ENCODE data around the gene SORL1. TPM values are rescaled to one million over a fixed set of nuclear protein-coding genes. Genes with fewer than 3 reads are reported as not detected.
A peak's percentile ranks its signal among the peaks of the same experiment; 100 is the strongest.

Gene SORL1
- total RNA-seq, 2 experiments from 2014 or later: 228 to 411 TPM

DNA sequence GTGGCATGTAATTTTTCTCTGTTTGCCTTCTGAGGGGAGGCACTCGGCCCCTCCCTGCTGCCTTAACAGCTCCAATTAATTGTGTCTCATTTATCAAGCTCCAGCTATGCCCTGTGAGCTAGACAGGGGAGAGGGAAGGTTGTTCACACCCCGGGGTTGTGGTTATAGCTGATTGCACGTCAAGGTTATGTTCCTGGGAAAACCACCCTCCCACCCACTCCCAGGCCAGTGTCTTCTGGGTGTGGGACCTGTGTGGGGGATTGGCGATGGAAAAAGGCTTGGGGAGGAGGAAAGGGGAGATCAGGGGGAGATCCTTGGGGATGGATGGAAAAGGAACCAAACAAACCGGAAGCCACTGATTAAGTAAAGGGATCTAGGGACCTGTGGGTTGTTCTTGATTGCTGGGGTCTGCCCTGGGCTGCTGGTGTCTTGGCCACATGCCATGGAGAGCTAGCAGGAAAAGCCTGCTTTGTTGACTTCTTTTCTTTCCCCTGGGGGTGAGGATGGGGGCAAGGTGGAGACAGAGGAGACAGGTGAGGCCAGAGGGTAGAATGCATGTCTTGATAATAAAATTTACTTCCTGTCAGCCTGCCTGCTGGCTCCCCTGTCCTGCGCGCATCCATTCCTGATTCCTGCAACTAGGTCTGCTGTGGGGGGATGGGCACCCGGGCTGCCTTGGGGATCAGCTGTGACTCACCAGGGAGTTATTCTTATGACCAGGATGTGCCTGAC, 14.1 kb downstream of the SORL1 start:
- peaks cover 94% of the 10 kb centered on the region for H3K36me3 ChIP-seq (ENCODE audit: insufficient read depth, low read length)
- CTCF ChIA-PET (ENCODE audit: unreplicated experiment): no interaction called here
- TF ChIP-seq, protein P1, sequence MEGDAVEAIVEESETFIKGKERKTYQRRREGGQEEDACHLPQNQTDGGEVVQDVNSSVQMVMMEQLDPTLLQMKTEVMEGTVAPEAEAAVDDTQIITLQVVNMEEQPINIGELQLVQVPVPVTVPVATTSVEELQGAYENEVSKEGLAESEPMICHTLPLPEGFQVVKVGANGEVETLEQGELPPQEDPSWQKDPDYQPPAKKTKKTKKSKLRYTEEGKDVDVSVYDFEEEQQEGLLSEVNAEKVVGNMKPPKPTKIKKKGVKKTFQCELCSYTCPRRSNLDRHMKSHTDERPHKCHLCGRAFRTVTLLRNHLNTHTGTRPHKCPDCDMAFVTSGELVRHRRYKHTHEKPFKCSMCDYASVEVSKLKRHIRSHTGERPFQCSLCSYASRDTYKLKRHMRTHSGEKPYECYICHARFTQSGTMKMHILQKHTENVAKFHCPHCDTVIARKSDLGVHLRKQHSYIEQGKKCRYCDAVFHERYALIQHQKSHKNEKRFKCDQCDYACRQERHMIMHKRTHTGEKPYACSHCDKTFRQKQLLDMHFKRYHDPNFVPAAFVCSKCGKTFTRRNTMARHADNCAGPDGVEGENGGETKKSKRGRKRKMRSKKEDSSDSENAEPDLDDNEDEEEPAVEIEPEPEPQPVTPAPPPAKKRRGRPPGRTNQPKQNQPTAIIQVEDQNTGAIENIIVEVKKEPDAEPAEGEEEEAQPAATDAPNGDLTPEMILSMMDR (conservative IDR thresholded peaks at IDR 0.05; ENCODE audit: low read length): no peak
- no peak for TF ChIP-seq EZH2phosphoT487 (IDR thresholded peaks at IDR 0.05; ENCODE audit: borderline replicate concordance, low read depth, low read length)
- no peak overlapping the region for H2AFZ ChIP-seq (ENCODE audit: low read length)
- H3K4me3 ChIP-seq (ENCODE audit: low read depth, low read length, poor library complexity, severe bottlenecking): peak overlapping the region; percentile 53
- H3K9me3 ChIP-seq (ENCODE audit: low read length): no peaks in the 10 kb centered on the region
- intact Hi-C loops (cut with micrococcal nuclease; ENCODE audit: unreplicated experiment): no loop called here
- BruUV-seq (replicated peaks): no TSS peak
- POLR2A ChIA-PET: interaction anchor here (0.6 to 4.1 kb wide), 14 partner anchors 8 to 93 kb away, joined by 3 to 23 read pairs (median 4); no protein-coding TSS in a partner anchor
- H3K4me2 ChIP-seq (ENCODE audit: low read length): peak overlapping the region; percentile 77
- H3K27ac ChIP-seq (ENCODE audit: low read depth, low read length, poor library complexity, severe bottlenecking): peak overlapping the region; percentile 70
- H4K20me1 ChIP-seq (ENCODE audit: insufficient read depth, low read length): peaks cover 70% of the 10 kb centered on the region
- no peaks in the 10 kb centered on the region for H3K9me2 ChIP-seq (ENCODE audit: insufficient read depth, low read length)
- DNase-seq (ENCODE audit: low spot score): peak; percentile 45
- peaks cover 100% of the 10 kb centered on the region for H3K79me2 ChIP-seq (ENCODE audit: insufficient read depth, low read depth, low read length)
- H3K4me1 ChIP-seq (ENCODE audit: insufficient read depth, low read length, poor library complexity, severe bottlenecking): peaks cover 81% of the 10 kb centered on the region

DNA sequence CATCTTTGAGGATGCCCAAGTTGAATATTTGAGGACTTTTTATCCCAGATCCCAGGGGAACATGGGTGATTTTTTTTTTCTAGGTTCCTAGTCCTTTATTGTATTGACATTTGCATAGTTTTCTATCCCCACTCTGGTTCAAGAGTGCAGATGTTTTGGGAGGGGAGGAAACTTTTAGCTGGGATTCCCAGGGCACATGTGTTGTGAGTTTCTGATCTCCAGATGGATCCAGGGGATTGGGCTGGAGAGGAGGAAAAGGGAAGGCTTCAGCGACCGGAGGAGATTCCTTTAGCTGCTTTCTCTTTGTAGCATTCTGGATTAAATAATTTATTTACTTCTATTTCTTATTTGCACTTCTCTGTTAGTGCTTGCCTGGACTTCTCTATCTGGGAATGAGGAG, 15.4 kb downstream of the SORL1 start:
- Histone ChIP-seq H2AFZ (ENCODE audit: low read length) (no peak overlapping the region), H3K79me2 (ENCODE audit: insufficient read depth, low read depth, low read length) (peaks cover 100% of the 10 kb centered on the region), H3K4me2 (ENCODE audit: low read length) (peak overlapping the region; percentile 77), H3K27ac (ENCODE audit: low read depth, low read length, poor library complexity, severe bottlenecking) (peak overlapping the region; percentile 70), H4K20me1 (ENCODE audit: insufficient read depth, low read length) (peaks cover 62% of the 10 kb centered on the region), H3K9me3 (ENCODE audit: low read length) (no peaks in the 10 kb centered on the region), H3K4me1 (ENCODE audit: insufficient read depth, low read length, poor library complexity, severe bottlenecking) (peaks cover 69% of the 10 kb centered on the region), H3K9me2 (ENCODE audit: insufficient read depth, low read length) (no peaks in the 10 kb centered on the region), H3K36me3 (ENCODE audit: insufficient read depth, low read length) (peaks cover 94% of the 10 kb centered on the region), H3K4me3 (ENCODE audit: low read depth, low read length, poor library complexity, severe bottlenecking) (peak overlapping the region; percentile 53)
- no TSS peak for BruUV-seq (replicated peaks)
- ChIA-PET CTCF (ENCODE audit: unreplicated experiment) (no interaction called here), POLR2A (interaction anchor here (0.6 to 4.1 kb wide), 10 partner anchors 11 to 139 kb away, joined by 3 to 23 read pairs (median 4); no protein-coding TSS in a partner anchor)
- TF ChIP-seq, protein P1 (conservative IDR thresholded peaks at IDR 0.05; ENCODE audit: low read length): no peak
- no peak for TF ChIP-seq EZH2phosphoT487 (IDR thresholded peaks at IDR 0.05; ENCODE audit: borderline replicate concordance, low read depth, low read length)
- no peak for DNase-seq (ENCODE audit: low spot score)
- intact Hi-C loops (cut with micrococcal nuclease; ENCODE audit: unreplicated experiment): no loop called here

DNA sequence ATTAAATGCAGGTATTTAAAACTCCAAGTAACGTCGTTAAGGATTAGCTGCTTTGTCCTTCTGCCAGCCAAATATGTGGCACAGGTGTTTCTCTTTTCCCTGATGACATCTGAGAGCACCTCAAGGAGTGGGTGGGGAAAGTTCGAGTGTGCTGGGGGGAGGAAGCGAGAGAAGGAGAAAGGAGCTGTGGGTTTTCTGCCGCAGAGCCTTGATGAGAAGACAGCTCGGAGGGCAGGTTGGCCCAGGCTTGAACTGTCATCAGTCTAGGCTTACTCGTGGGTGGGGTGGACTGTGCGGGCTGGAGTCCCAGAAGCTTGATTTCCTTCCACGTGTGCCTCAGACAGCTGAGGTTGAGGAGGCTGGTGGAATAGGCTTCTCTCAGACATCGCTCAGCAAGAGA, 15.9 kb downstream of the SORL1 start:
- Histone ChIP-seq H3K4me2 (ENCODE audit: low read length) (peak overlapping the region; percentile 77), H3K4me3 (ENCODE audit: low read depth, low read length, poor library complexity, severe bottlenecking) (peak overlapping the region; percentile 53), H2AFZ (ENCODE audit: low read length) (no peak overlapping the region), H4K20me1 (ENCODE audit: insufficient read depth, low read length) (peaks cover 60% of the 10 kb centered on the region), H3K79me2 (ENCODE audit: insufficient read depth, low read depth, low read length) (peaks cover 100% of the 10 kb centered on the region), H3K27ac (ENCODE audit: low read depth, low read length, poor library complexity, severe bottlenecking) (peak overlapping the region; percentile 70), H3K36me3 (ENCODE audit: insufficient read depth, low read length) (peaks cover 94% of the 10 kb centered on the region), H3K9me2 (ENCODE audit: insufficient read depth, low read length) (no peaks in the 10 kb centered on the region), H3K9me3 (ENCODE audit: low read length) (no peaks in the 10 kb centered on the region), H3K4me1 (ENCODE audit: insufficient read depth, low read length, poor library complexity, severe bottlenecking) (peaks cover 64% of the 10 kb centered on the region)
- CTCF ChIA-PET (ENCODE audit: unreplicated experiment): interaction anchor here (0.7 kb wide), 1 partner anchor 11 kb away, joined by 3 read pairs; no protein-coding TSS in a partner anchor
- BruUV-seq (replicated peaks): no TSS peak
- intact Hi-C loops (cut with micrococcal nuclease; ENCODE audit: unreplicated experiment): no loop called here
- POLR2A ChIA-PET: interaction anchor here (0.6 to 4.1 kb wide), 9 partner anchors 12 to 139 kb away, joined by 3 to 23 read pairs (median 4); no protein-coding TSS in a partner anchor
- no peak for TF ChIP-seq EZH2phosphoT487 (IDR thresholded peaks at IDR 0.05; ENCODE audit: borderline replicate concordance, low read depth, low read length)
- TF ChIP-seq, protein P1 (conservative IDR thresholded peaks at IDR 0.05; ENCODE audit: low read length): no peak
- no peak for DNase-seq (ENCODE audit: low spot score)

Measured in OCI-LY7 (cell line).